HL-60 (cell line): ENCODE measurements around the gene MET.

Source experiments
- CTCF ChIP-seq: IDR thresholded peaks from one replicate; pipeline ENCODE4 v1.5.1; 2011; ENCODE audit warnings: low read length, control low read depth, inconsistent platforms; ENCODE audit not compliant: insufficient read depth
- GABPA ChIP-seq: IDR thresholded peaks from 2 replicates; pipeline ENCODE4 v1.6.1; 2012; ENCODE audit warnings: low read depth
- POLR2AphosphoS5 ChIP-seq: IDR thresholded peaks from 2 replicates; pipeline ENCODE4 v1.6.1; 2012; ENCODE audit warnings: low read depth
- REST ChIP-seq: IDR thresholded peaks from 2 replicates; pipeline ENCODE4 v1.6.1; 2012; ENCODE audit warnings: low read depth; ENCODE audit not compliant: insufficient replicate concordance

- TF ChIP-seq CTCF, result no peak
- TF ChIP-seq POLR2AphosphoS5, result no peak
- no peak for TF ChIP-seq GABPA
- no peak for TF ChIP-seq REST
Observed at GRCh38 chr7:116683786-116684185, 11.8 kb downstream of the MET start.
